NB4 (cell line): ENCODE measurements around the gene ANO9.
A peak's percentile ranks its signal among the peaks of the same experiment; 100 is the strongest.

Experiments used
- DNase-seq: peaks from one replicate; pipeline ENCODE4 v3.0.0; 2010; ENCODE audit warnings: low read depth
- H3K4me3 ChIP-seq: one replicate; pipeline ENCODE4 v1.5.1; 2011; ENCODE audit warnings: mild to moderate bottlenecking, low read depth, low read length, moderate library complexity
- MYC ChIP-seq: IDR thresholded peaks from 2 replicates; pipeline ENCODE4 v1.6.1; 2011; ENCODE audit warnings: low read depth, low read length
- POLR2A ChIP-seq: IDR thresholded peaks from 2 replicates; pipeline ENCODE4 v1.6.1; 2011; ENCODE audit warnings: mild to moderate bottlenecking; ENCODE audit not compliant: insufficient read length; ENCODE audit errors: extremely low read depth
- TF ChIP-seq, protein P1 (sequence below): IDR thresholded peaks from one replicate; pipeline ENCODE4 v1.5.1; 2012; ENCODE audit warnings: low read depth, low read length
- TF ChIP-seq, protein P2 (sequence below): IDR thresholded peaks from 2 replicates; pipeline ENCODE4 v1.6.1; 2011; ENCODE audit warnings: low read depth, low read length

Gene ANO9

DNA sequence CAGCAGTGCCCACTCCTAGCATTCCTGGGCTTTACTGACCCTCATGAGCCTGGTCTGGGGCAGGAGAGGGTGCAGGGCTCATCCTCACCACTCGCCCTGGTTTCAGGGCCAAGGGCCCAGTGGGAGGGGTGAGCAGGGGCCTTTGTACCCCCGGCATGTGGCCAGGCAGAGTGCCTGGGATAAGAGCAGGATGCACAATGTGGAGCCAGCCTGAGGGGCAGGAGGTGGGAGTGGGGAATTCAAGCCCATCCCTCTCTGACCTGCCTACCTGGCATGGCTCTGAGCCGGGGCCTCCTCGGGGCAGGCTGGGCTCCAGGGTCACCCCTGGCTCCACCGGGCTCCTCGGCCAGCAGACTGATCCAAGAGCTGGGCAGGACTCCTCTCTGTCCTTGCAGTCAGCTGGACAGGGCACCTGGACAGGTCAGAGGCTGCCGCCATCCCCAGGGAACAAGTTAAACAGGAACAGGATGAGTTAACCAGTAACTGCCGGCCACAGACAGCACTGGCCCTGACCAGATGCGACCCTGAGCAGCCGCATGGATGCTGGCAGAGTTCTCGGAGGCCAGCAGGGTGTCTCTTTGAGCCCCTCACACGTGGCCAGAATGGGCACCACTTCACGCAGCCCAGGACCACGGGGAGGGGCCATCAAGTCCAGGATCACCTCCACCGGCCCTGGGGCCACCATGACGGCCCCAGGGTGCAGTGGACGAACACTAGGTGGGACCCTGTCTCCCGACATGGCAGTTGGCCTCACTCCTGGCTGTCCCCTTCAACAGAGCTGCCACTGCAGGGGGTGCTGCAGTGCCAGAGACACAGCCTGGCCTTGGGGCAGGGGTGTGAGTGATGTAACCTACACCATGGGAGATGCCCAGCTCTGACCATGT is 32.0 kb downstream of the ANO9 start:
- H3K4me3 ChIP-seq = no peak overlapping the region
- TF ChIP-seq, protein P1, sequence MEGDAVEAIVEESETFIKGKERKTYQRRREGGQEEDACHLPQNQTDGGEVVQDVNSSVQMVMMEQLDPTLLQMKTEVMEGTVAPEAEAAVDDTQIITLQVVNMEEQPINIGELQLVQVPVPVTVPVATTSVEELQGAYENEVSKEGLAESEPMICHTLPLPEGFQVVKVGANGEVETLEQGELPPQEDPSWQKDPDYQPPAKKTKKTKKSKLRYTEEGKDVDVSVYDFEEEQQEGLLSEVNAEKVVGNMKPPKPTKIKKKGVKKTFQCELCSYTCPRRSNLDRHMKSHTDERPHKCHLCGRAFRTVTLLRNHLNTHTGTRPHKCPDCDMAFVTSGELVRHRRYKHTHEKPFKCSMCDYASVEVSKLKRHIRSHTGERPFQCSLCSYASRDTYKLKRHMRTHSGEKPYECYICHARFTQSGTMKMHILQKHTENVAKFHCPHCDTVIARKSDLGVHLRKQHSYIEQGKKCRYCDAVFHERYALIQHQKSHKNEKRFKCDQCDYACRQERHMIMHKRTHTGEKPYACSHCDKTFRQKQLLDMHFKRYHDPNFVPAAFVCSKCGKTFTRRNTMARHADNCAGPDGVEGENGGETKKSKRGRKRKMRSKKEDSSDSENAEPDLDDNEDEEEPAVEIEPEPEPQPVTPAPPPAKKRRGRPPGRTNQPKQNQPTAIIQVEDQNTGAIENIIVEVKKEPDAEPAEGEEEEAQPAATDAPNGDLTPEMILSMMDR = no peak
- TF ChIP-seq MYC = no peak
- TF ChIP-seq, protein P2, sequence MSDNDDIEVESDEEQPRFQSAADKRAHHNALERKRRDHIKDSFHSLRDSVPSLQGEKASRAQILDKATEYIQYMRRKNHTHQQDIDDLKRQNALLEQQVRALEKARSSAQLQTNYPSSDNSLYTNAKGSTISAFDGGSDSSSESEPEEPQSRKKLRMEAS = no peak
- no peak for TF ChIP-seq POLR2A
- no peak for DNase-seq

DNA sequence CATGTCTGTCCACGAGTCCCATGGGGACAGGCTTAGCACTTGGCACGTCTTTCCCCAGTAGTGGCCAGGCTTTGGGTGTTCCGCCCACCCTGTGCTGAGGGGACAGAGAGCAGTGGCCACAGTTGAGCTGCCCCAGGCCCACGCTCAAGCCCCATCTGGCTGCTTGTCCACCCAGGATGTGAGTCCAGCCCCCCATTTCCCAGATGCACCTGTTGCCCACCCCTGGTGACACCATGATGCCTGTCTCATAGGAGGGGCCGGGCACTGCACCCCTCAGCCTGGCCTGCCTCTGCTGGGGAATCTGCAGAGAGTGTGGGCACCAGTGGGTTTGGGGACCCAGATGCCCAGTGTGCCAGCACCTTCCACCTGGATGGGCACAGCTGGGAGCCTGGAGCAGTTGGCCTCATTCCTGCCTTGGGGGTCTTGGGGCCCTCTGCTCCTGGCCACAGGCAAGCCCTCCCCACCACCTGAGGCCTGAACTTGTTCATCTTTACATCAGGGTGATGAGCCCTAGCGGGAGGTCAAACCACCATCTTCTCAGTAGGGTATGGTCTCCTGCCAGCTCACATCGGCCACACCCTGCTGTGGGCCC is 32.7 kb downstream of the ANO9 start:
- DNase-seq = no peak
- no peak overlapping the region for H3K4me3 ChIP-seq
- TF ChIP-seq, protein P2 = no peak
- TF ChIP-seq POLR2A (no peak), MYC (no peak)
- TF ChIP-seq, protein P1 = no peak

DNA sequence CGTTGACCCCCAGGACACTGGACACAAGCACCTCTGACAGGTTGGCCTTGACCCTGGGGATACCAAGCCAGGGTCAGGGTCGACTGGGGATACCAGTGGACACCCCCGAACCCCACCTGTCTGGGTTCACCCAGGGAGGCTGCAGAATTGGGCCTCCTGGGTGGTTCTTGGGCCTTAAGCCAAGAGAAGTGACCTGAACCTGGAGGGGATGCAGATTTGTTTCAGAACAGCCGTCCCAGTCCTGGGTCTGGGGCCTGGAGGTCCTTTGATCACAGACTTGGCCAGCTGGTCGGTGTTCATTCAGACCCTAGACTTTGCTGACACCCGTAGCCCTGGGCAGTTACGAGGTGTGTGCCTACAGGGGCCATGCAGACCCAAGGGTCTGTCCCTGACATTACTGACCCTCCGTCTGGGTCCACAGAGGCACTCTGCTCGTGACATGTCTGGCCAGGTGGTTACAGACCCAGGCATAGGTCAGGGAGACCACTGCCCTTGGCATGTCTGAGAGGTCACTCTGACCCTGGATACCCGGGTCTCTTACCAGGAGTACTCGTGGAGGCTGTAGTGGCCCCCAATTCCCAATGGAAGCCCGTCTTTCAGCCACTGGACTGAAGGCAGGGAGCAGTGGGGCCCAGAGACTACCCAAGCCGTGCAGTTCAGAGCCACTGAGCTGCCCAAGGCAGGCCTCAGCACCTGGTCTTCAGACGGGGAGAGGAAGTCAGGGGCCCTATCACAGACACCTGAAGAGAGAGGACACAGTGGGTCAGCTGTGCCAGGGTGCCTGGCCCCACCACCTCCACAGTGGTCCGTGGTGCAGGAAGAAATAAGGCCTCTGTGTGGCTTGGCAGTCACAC is 33.4 kb downstream of the ANO9 start:
- TF ChIP-seq POLR2A = no peak
- TF ChIP-seq MYC = no peak
- TF ChIP-seq, protein P2 = no peak
- TF ChIP-seq, protein P1 = no peak
- no peak for DNase-seq
- no peak overlapping the region for H3K4me3 ChIP-seq

DNA sequence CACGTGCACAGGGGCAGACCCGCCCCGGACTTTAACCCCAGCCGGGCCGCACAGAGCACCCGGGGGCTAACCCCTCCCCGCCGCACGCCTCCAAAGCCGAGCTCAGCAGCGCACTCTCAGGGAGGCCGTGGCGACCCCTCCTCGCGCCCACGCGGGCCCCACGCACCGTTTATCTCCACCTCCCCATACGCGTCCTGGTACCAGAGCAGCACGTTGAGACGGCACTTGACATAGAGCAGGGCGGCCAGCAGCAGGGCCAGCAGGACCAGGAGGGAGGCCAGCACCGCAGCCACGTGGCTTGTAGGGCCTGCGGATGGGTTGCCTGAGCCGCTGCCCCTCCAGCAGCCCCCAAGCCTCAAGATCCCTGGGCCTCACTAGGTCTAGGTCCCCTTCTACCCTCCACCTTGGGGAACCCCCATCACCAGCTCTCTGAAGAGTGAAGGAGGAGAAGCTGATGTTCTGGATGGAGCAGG is 34.1 kb downstream of the ANO9 start:
- TF ChIP-seq, protein P1 = no peak
- TF ChIP-seq, protein P2 = 0 out of 2 replicates have a peak, but pooled peaks have one; percentile 1
- no peak overlapping the region for H3K4me3 ChIP-seq
- DNase-seq = no peak

DNA sequence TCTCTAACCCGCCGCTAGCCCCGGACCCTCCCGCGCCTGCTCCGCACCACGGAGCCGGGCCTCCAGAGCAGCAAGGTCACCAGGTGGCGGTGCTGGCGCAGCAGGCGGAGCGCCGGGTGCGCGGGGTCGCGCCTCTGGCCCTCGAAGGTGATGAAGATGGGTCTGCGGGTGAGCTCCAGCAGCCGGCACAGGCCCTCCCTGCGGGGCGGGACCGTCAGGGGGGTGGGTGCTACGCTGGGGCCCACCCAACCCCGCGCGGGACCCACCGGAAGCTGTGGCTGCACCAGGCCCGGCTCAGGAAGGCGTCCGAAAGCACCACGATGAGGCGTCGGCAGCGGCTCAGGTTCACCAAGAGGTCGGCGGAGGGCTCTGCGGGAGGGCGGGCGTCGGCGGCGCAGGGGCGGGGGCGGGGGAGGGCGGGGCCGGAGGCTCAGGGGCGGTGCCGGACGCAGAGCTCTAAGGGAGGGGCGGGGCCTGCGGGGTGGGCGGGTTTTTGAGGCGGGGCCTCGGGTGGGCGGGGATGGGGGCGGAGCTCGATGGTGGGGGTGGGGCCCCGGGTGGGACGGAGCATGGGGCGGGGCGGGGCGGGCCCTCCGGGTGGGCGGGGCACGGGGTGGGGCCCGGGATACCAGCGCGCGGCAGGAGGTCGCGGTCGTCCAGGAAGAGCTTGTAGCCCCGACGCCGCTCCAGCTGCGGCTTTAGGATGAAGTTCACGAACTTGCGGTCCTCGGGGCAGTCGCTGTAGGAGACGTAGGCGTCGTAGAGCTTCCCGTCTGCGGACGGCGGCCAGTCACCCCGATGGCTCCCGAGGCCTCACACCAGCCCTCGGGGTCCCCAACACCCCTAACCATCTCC is 34.8 kb downstream of the ANO9 start:
- no peak overlapping the region for H3K4me3 ChIP-seq
- DNase-seq = peak; percentile 91
- TF ChIP-seq MYC = no peak
- no peak for TF ChIP-seq POLR2A
- TF ChIP-seq, protein P1 = no peak
- TF ChIP-seq, protein P2 = peak; percentile 8; the same call in 1 of the 2 replicates
